Breast epithelium (tissue), 4 donors: ENCODE measurements around the gene CDH23. TPM values are rescaled to one million over a fixed set of nuclear protein-coding genes. Genes with fewer than 3 reads are reported as not detected.

ENCODE experiments used
- DNase-seq, 2 donors: peaks; one replicate each; pipeline ENCODE4 v3.0.0-alpha.2; 2019; ENCODE audit warnings: low spot score in 2 of 2
- H3K27ac ChIP-seq, 2 donors: fragments of 200-600 bp; sonication (generic) in 1 of 2; one replicate each; pipeline ENCODE4 v1.5.1; 2016 to 2019; ENCODE audit warnings: mild to moderate bottlenecking in 1 of 2
- H3K27me3 ChIP-seq, 2 donors: fragments of 200-600 bp; sonication (generic) in 1 of 2; one replicate each; pipeline versions ENCODE4 v1.5.1 to v1.6.0; 2017 to 2019; ENCODE audit warnings: control low read depth in 1 of 2, mild to moderate bottlenecking in 1 of 2
- H3K36me3 ChIP-seq: fragments of 200-600 bp; one replicate; pipeline ENCODE4 v1.5.1; 2019
- H3K4me1 ChIP-seq, 2 donors: fragments of 200-600 bp; sonication (generic); one replicate each; pipeline ENCODE4 v1.5.1; 2016 to 2019; ENCODE audit warnings: control low read depth in 1 of 2
- H3K4me3 ChIP-seq, 3 donors: fragments of 200-600 bp; sonication (generic); 1 replicate in 2 of 3; 2 replicates in 1 of 3; pipeline ENCODE4 v1.5.1; 2016 to 2019; ENCODE audit warnings: mild to moderate bottlenecking in 3 of 3, moderate library complexity in 2 of 3
- H3K9me3 ChIP-seq, 2 donors: fragments of 200-600 bp; sonication (generic) in 1 of 2; one replicate each; pipeline ENCODE4 v1.5.1; 2016 to 2019; ENCODE audit warnings: control low read depth in 1 of 2
- POLR2A ChIP-seq: fragments of 450-650 bp; IDR thresholded peaks from one replicate; pipeline ENCODE4 v1.6.1; 2016; ENCODE audit warnings: antibody characterized with exemption, mild to moderate bottlenecking, moderate library complexity
- POLR2AphosphoS5 ChIP-seq, 3 donors: sonication (generic); formaldehyde crosslinking; IDR thresholded peaks; one replicate each; pipeline ENCODE4 v1.6.1; 2017; ENCODE audit warnings: antibody characterized with exemption in 3 of 3
- intact Hi-C: fragments of 100-400 bp; cut with DNase I; formaldehyde crosslinking; loops from one replicate; pipeline ENCODE4 v1.15.1; 2023; ENCODE audit warnings: low total_unique reads
- total RNA-seq, 3 donors: library from RNA; depleted of rRNA; stranded (reverse); fragments of >200 nt; gene quantifications; one replicate each; pipeline ENCODE4 v1.1.0, GENCODE V29; 2016
- TF ChIP-seq, protein P1 (sequence below), 3 donors: fragments of 450-650 bp; IDR thresholded peaks; one replicate each; pipeline ENCODE4 v1.5.1; 2016 to 2017; ENCODE audit warnings: antibody characterized with exemption in 3 of 3, mild to moderate bottlenecking in 3 of 3, moderate library complexity in 3 of 3

CDH23 gene
- total RNA-seq, 3 donors from 2014 or later = 8.5 to 13.8 (median 11.6) TPM

DNA sequence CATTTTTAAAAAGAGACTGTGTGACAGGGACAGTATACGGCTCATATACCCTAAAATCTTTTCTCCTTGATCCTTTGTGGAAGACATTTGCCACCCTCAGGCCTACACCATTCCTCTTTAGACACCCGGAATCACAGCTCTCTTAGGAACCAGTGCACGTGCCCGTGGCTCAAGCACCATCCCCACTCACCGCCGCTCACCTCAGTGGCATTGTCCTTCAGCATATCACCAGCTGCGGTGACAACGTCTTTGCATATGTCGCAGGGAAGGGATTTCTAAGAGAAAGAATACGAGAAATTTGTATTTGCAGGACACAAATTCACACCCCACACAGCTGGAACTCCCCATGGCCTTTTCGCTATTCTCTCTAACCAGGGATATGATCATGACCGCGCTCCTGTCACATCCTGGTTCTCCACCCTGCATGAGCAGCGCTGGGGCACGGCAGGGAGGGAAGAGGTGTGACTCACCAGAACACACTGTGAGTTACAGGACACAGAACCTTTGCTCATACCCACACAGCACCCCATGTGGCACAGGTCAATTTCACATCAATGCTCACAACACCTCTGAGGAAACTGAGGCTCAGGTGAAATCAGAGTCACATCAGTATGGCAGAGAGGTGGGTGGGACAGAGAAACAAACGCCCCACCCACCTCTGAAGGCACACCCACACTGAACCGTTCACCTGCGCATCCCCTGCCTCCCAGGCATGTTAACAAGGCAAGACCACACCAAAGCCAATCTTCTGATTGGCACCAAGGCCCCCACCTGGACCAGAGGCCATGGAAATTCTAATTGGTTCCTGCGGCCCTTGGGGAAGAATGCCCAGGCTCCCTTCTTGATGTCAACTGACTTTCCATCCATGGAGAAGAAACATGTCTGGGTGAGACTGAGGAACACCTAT lies 435.2 kb downstream of the CDH23 start:
- Histone ChIP-seq H3K27ac (no peak overlapping the region), H3K9me3 (no peaks in the 10 kb centered on the region), H3K4me1 (peaks cover 4 to 5% of the 10 kb centered on the region in 2 donors), H3K4me3 (no peak overlapping the region), H3K27me3 (no peaks in the 10 kb centered on the region), H3K36me3 (peaks cover 12% of the 10 kb centered on the region)
- DNase-seq = no peak
- intact Hi-C loops = no loop called here
- no peak for TF ChIP-seq POLR2A
- TF ChIP-seq, protein P1, sequence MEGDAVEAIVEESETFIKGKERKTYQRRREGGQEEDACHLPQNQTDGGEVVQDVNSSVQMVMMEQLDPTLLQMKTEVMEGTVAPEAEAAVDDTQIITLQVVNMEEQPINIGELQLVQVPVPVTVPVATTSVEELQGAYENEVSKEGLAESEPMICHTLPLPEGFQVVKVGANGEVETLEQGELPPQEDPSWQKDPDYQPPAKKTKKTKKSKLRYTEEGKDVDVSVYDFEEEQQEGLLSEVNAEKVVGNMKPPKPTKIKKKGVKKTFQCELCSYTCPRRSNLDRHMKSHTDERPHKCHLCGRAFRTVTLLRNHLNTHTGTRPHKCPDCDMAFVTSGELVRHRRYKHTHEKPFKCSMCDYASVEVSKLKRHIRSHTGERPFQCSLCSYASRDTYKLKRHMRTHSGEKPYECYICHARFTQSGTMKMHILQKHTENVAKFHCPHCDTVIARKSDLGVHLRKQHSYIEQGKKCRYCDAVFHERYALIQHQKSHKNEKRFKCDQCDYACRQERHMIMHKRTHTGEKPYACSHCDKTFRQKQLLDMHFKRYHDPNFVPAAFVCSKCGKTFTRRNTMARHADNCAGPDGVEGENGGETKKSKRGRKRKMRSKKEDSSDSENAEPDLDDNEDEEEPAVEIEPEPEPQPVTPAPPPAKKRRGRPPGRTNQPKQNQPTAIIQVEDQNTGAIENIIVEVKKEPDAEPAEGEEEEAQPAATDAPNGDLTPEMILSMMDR (IDR thresholded peaks at IDR 0.05) = no peak
- no peak for TF ChIP-seq POLR2AphosphoS5 (IDR thresholded peaks at IDR 0.05)

DNA sequence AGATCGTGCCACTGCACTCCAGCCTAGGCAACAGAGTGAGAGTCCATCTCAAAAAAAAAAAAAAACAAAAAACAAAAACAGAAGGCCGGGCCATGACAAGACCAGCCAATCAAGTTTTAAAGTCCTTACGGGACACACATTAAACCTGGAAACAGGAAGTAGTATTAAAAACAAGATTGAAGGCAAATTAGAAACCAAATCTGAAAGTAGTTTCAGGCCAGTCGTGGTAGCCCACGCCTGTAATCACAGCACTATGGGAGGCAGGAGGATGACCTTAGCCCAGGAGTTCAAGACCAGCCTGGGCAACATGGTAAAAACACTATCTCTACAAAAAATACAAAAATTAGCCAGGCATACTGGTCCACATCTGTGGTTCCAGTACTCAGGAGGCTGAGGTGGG lies 436.2 kb downstream of the CDH23 start:
- Histone ChIP-seq H3K36me3 (peaks cover 12% of the 10 kb centered on the region), H3K27ac (no peak overlapping the region), H3K4me1 (peaks cover 10 to 12% of the 10 kb centered on the region in 2 donors), H3K9me3 (no peaks in the 10 kb centered on the region), H3K4me3 (no peak overlapping the region), H3K27me3 (no peaks in the 10 kb centered on the region)
- no peak for DNase-seq
- TF ChIP-seq, protein P1 (IDR thresholded peaks at IDR 0.05) = no peak
- no peak for TF ChIP-seq POLR2A
- intact Hi-C loops = no loop called here

DNA sequence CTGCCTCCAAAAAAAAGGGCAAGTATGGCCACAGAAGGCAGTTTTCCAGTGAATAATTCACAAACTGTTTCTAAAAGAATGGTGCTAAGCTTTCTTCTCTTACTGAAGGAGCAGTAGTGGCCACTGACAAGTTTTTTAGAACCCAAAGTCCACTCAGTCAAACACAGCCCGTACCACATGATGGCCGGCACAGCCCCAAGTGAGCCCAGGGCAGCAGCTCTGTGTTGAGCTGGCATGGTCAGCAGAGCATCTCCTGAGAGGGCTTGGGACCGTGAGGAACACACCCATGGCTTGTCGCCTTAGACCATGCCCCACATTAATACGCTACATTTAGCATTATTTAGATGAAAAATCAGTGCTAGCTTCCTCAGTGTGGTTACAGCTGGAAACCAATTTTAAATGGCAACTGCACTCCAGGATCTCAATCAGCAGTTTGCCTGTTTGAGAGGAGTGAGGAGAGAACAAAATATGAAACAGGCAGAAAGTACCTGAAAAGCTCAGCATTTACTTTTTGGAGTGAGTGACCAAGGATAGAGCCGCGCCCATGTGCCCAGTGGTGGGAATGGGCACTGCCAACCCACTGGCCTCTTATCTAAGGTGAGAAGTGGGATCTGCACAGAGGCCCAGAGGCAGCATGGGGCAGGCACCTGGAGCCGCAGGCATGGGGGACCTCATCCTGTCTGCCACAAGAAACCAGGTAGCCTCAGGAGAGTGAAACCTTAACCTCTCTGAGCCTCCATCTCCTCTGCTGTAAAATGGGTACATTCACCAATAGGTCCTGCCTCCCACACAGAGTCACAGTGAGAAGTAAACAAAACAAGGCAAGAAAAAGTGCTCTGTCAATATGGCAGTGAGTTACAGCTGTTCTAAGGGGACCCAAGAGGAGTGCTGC lies 437.0 kb downstream of the CDH23 start:
- peaks cover 9% of the 10 kb centered on the region for H3K36me3 ChIP-seq
- H3K27ac ChIP-seq = no peak overlapping the region
- no peak overlapping the region for H3K4me3 ChIP-seq
- no peak for TF ChIP-seq POLR2A
- TF ChIP-seq, protein P1 (IDR thresholded peaks at IDR 0.05) = no peak
- no peak for TF ChIP-seq POLR2AphosphoS5 (IDR thresholded peaks at IDR 0.05)
- intact Hi-C loops = no loop called here
- DNase-seq = no peak
- no peaks in the 10 kb centered on the region for H3K9me3 ChIP-seq
- no peaks in the 10 kb centered on the region for H3K27me3 ChIP-seq
- H3K4me1 ChIP-seq = peaks cover 11 to 19% of the 10 kb centered on the region in 2 donors

DNA sequence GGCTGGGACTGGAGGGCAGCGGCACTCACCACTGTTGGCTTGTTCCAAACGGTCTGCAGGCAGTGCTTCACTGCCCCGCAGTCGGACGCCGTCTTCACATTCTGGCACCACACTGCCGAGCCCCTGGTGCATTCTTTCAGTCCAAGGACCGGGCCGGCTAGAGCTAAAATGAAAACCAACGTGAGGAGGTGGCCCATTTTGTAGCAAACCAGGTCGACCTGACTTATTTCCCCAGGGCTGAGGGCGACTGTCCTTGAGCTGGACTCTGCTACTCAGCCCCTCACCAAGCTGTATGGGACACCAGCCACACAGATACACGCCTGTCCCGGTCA lies 437.6 kb downstream of the CDH23 start:
- no peak overlapping the region for H3K4me3 ChIP-seq
- H3K9me3 ChIP-seq = no peaks in the 10 kb centered on the region
- H3K27me3 ChIP-seq = no peaks in the 10 kb centered on the region
- TF ChIP-seq POLR2AphosphoS5 (IDR thresholded peaks at IDR 0.05) = no peak
- TF ChIP-seq, protein P1 (IDR thresholded peaks at IDR 0.05) = no peak
- TF ChIP-seq POLR2A = no peak
- no peak overlapping the region for H3K27ac ChIP-seq
- DNase-seq = no peak
- peaks cover 3% of the 10 kb centered on the region for H3K36me3 ChIP-seq
- intact Hi-C loops = no loop called here
- peaks cover 11 to 21% of the 10 kb centered on the region in 2 donors for H3K4me1 ChIP-seq
